GM19328 (cell line): Measurements from ENCODE around the gene P4HB.
A peak's percentile ranks its signal among the peaks of the same experiment; 100 is the strongest.

Experiments
- ATAC-seq: cut with Tn5 transposase; IDR thresholded peaks from one replicate; pipeline ENCODE4 v1.9.1; 2021; ENCODE audit warnings: mild to moderate bottlenecking, moderate library complexity; ENCODE audit not compliant: unreplicated experiment

P4HB gene

DNA sequence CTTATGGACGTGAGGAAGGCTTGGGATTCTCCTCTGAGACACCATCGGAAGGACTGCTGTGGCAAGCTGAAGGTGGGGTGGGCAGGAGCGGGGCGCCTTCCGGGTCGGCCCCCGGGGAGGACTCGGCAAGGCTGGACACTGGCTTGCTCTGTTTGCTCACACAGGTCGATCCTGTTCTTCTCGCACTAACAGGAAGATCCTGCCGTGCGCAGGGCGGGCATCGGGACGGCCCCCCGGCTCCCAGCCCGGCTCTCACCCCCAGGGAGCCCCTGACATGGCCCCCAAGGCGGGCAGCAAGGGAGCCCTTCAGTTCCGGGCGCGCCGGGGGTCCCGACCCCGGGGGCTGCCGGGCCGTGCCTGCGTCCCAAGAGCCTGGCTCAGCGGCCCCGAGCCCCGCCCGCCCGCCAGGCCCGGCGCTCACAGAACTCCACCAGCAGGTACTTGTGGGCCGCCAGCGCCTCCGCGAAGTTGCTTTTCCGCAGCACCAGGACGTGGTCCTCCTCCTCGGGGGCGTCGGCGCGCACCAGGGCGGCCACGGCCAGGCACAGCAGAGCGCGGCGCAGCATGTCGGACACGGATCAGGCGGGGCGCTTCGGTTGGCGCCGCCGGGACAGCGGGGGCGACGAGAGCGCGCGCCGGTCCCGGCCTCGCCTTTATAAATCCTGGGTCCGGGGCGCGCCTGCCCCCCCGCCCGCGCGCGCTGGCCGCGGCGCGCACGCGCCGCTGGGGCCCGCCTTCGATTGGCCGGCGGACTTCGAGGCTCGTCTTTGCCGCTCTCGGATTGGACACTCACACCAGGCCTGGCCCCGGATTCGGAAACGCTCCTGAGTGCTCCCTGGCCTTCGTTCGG lies at the start of gene P4HB:
Gene P4HB, minus strand, starts transcription at position 630 of the 850 bp plus-strand sequence. Its CDS starts 64 bp downstream, at position 566.
- ATAC-seq: peak; percentile 76

DNA sequence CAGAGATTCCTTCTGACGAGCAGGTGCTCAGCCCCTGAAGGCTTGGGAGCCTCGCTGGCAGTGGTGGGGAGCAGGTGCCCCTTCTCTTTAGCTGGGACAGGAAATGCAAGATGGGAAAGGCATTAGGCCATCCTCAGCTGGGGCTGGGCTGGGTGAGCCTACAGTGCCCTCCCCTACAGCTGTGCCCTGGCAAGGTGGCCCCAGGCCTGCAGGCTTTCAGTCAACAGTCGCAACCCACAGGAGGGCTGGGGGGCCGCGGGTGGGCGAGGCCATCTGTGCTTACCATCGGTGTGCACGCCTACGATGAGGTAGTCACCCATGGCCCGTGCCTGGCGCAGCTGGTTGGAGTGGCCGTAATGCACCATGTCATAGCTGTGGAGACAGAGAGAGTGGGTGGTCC lies 48.9 kb upstream of the P4HB start:
- no peak for ATAC-seq

GRCh38 chr17:81908793-81909192 lies 48.5 kb upstream of the P4HB start:
- no peak for ATAC-seq

- ATAC-seq: no peak
Observed at GRCh38 chr17:81907219-81908145, 47.1 kb upstream of the P4HB start.

DNA sequence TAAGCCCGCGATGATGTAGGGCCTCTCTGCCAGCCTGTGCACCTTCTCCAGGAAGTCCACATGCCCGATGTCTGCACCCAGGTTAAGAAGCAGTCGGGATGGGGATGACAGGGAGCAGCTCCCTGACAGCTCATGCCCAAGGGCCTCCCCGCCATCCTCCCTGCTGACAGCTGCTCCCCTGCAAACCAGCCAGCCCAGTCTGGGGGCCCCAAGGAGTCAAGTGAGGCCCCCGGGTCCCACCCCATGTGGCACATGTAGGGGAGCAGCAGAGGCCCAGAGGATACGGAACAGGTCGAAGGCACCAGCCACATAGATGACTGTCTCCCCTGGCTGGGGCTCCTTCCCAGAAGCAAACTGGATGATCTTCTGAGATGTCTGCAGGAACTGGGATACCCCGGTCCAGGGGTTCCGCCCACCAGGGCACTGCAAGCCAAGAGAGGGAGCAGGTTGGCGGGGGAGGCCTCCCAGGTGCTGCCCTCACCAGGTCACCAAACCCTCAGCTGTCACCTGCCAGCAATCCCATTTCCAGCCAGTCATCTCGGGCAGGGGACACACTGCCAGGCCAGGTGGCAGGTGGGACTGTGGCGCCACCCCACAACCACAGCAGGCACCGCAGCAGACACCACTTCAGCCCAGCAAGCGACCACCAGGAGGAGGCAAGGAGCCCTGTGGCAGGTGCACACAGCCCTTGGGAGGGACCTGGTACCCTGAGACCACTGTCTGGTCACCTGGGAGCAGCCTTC lies 46.3 kb upstream of the P4HB start:
- no peak for ATAC-seq

DNA sequence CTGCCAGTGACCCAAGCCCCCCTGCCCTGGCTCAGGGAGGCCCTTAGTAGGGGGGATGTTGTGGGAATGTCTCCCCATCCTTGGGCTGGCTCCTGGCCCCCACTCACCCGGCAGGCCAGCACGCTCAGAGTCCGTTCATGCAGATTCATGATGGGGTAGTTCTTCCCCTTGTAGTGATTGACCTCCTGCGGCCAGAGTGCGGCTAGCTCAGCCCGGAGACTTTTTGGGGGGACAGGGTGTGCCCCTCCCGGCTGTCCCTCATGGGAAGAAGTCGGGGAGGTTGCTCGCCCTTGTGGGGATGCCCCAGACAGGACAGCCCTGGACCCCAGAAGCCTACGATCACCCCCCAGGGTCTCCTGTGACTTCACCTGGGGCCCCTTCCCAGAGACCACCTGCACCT lies 45.7 kb upstream of the P4HB start:
- no peak for ATAC-seq

- ATAC-seq: no peak
Observed at GRCh38 chr17:81905424-81905875, 45.1 kb upstream of the P4HB start.

DNA sequence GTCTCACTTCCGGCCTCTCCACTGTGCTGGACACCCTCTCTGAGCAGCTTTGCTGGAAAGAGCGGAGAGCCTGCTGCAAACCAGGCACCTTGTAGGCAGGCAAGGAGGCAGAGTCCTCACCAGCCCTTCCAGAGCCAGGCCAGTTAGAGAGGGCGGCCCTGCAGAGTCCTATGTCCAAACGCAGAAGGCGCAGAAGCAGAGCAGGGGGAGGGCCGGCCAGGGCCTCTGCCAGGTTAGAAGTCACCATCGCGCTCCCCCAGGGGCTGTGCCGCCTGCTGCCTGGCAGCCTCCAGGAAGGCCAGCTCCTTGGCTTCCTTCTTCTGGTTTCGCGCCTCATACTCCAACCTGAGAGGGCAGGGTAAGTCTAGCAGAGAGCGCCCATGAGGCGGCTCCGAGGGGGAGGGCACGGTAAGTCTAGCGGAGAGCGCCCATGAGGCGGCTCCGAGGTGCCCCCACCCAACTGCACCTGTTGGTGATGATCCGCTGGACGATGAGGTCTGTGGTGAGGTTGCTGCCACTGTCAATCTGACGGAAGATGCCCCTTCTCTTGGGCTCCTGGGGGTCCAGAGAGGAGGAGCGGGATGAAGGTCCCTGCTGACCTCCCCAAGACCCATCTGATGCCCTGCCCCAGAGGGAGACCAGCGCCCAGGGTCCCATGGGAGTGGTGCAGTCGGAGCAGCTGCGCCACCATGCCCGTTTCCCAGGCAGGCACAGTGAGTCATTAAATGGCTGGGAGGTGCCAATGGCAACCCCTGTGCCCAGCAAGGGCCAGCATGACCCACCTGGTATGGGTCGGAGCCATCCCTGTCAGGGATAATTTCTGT lies 44.5 kb upstream of the P4HB start:
- ATAC-seq: no peak

GRCh38 chr17:81903896-81904599 lies 43.7 kb upstream of the P4HB start:
- ATAC-seq: no peak

DNA sequence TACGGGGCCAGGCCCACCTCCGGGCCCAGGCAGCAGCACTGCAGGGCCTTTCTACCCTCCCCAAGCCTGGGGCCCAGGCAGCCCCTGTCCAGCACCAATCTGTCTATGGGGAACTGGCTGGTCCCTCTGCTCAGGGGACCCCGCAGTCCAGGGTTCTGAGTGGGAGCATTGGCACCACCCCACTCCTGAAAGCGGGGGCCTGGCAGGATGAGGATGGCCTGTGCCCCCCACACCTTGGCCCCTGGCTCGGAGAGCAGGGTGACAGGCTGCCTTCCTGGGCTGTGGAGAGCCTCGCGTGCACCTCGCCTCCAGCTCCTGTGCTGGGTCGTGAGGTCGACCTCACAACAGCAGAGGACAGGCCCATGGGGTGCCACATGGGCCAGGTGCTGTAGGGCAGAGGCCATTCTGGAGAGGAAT lies 43.1 kb upstream of the P4HB start:
- ATAC-seq: no peak

DNA sequence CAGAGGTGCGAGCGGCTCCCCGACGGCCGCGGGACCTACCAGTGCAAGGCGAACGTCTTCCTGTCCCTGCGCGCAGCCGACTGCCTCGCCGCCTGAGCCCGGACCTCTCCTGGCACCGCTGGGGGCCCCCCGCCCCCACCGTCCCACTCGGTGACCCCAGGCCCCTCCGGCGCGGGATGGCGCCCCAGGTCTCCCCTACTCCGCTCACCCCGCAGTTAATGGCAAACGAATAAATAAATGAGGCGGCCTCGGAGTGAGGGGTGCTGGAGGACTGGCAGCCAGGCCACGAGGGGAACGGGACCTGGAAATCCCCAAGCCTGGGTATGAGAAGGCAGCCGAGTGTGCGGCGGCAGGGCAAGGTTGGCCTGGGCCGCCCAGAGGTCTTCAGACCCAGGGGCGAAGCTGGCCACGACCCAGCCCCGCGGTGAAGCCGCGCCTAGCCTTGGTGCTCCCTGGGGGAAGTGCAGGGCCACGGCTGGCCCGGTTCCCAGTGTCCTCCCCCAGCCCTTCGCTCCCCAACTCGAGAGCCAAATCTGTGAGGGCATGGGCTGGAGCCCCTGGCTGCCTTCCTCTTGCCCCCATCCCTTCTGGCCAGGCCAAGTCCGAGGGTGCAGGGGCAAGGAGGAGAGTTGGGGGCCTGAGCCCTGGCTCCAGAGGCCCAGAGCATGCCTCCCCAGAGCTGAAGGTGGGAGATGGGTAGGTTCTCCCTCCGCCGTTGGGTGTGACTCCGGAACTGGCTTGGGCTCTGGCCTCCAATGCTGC lies 42.5 kb upstream of the P4HB start:
- no peak for ATAC-seq

- no peak for ATAC-seq
Observed at GRCh38 chr17:81902023-81902652, 41.8 kb upstream of the P4HB start, which contains the start of gene NPB. NPB (plus strand) TSS chr17:81902238; CDS start chr17:81902278, 40 bp downstream.

DNA sequence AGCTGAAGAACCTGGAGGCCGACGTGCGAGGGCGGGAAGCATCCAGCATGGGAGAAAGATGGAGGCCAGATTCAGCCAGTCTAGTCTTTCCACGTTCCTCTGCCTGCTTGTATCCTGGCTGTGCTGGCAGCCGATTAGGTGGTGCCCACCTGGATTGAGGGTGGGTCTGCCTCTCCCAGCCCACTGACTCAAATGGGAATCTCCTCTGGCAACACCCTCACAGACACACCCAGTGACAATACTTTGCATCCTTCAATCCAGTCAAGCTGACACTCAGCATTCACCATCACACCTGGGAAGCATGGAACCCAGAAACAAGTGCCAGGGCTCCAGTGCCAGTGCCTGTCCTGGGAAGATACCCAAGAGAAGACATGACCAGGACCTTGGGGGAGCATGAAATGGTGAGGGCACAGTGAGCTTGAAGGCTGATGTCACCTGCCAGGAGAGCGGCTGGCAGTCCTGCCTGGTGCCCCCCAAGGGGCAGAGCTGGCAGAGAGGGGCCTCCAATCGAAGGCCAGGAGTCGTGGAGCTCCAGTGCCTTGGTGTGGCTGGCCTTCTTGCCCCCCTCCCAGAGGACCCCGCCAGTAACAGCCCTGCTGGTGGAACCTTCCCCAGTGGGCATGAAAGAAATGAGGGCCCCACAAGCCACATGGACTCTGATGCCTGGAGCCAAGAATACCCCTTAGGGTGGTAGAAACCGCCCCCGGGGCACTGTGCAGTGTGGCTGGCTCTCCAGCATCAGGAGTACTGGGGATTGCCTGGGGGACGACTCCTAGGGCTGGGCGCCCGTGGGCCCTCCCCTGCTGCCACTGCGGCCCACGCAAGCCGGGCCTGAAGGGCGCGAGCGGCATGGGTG lies 41.1 kb upstream of the P4HB start:
- no peak for ATAC-seq

DNA sequence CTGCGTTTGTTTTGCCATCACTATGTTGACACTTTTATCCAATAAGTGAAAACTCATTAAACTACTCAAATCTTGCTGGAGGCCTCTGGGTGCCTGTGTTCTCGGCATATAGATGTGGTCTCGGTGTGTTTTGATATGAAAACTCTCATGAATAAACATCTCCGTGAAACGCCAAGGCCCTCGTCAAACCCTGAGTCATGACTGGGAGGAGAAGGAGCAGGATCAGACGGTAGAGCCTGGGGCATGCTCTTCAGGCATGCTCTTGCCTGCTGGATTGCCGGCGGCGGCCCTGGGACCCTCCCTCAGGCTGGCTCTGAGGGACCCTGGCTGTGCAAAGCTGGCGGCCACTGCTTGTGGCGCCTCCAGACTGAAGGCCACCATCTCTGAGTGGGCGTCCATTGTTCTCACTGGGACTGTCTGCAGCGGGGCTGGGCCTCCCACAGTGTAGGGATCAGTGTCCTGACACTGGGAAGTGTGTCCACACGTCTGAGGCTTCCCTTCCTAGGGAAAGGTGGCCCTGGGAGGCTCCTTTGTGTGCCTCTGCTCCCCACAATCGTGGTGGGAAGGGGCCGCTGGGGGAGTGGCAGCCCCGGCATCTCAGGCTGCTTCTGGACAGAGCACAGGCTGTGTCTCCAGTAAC lies 40.0 kb upstream of the P4HB start:
- no peak for ATAC-seq

DNA sequence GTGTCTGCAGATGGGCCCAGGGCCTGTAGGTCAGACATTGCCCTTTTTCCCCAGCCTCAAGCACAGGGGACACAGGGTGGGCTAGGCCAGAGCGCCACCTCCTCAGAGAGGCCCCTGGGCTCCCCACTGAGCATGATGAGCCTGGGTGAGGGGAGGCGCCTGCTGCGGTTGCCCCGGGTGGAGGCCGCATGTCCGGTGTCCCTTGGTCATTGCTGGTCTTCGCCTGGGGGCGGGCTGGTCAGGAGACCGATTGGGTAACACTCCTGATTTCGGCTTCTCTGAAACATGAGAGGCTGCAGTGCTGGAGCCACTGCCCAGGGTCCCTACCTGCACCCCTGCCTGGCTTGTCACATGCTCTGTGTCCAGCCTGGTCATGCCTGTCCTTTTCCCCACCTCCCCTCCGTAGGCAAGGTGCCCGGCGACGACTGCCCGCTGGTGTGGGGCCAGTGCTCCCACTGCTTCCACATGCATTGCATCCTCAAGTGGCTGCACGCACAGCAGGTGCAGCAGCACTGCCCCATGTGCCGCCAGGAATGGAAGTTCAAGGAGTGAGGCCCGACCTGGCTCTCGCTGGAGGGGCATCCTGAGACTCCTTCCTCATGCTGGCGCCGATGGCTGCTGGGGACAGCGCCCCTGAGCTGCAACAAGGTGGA lies 39.3 kb upstream of the P4HB start:
- no peak for ATAC-seq

DNA sequence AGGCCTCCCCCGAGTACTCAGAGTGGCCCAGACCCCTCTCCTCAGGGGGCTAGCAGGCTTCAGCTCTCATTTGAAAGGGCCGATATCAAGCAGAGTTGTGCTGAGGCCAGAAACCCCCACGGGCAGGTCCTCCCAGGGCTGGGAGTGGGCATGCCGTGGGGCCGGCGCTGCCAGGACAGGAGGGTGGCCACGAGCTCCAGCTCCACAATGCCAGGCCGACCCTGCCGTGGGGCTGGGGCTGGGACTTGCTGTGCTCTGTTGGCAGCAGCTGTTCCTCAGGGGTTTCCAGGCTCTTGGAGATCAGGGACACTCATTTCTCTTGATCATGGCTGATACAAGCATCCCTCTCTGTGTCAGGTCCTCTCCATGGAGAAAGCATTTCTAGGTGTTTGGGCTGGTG lies 38.5 kb upstream of the P4HB start:
- no peak for ATAC-seq
